22Rv1 (cell line): ENCODE data around the gene PSMF1.

Experiments used
- CTCF ChIP-seq: fragments of 450-650 bp; IDR thresholded peaks from 2 replicates; pipeline ENCODE4 v1.5.1; 2017; ENCODE audit warnings: mild to moderate bottlenecking
- ZFX ChIP-seq: fragments of 450-650 bp; IDR thresholded peaks from 2 replicates; pipeline ENCODE4 v1.6.1; 2017; ENCODE audit warnings: antibody characterized with exemption, borderline replicate concordance

- no peak for TF ChIP-seq CTCF
- no peak for TF ChIP-seq ZFX
Measured at GRCh38 chr20:1137236-1137635, 18.8 kb downstream of the PSMF1 start.
